ENCODE results near the gene TTLL11.

- TF ChIP-seq CTCF (IDR thresholded peaks at IDR 0.05): peak; percentile 12
- no peak for TF ChIP-seq EZH2phosphoT487 (IDR thresholded peaks at IDR 0.05)
Measured at GRCh38 chr9:121824651-121825030, 268.5 kb downstream of the TTLL11 start.

Measured in neural progenitor cell (in vitro differentiated cells).